ENCODE data around the gene SBF2.

DNA sequence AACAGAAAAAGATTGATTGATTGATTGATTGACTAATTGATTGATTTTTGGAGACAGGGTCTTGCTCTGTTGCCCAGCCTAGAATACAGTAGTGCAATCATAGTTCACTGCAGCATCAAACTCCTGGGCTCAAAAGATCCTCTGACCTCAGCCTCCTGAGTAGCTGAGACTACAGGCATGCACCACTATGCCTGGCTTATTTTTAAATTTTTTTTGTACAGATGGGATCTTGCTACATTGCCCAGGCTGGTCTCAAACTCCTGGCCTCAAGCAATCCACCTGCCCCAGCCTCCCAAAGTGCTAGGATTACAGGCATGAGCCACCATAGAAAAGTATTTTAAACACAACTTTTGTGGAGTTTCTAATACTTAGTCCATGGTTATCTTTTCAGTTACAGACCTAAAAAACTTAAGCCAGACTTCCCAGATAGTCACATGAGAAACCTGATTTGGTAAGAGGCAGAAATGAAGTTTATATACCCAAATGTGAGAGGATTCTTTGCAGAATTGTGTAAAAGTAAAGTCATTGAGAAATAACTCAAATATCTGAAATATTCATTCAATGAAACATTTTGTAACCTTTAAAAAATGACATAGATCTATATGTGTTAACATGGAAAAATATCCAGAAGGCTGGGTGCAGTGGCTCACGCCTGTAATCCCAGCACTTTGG is 443.7 kb downstream of the SBF2 start:
- TF ChIP-seq, protein P1, sequence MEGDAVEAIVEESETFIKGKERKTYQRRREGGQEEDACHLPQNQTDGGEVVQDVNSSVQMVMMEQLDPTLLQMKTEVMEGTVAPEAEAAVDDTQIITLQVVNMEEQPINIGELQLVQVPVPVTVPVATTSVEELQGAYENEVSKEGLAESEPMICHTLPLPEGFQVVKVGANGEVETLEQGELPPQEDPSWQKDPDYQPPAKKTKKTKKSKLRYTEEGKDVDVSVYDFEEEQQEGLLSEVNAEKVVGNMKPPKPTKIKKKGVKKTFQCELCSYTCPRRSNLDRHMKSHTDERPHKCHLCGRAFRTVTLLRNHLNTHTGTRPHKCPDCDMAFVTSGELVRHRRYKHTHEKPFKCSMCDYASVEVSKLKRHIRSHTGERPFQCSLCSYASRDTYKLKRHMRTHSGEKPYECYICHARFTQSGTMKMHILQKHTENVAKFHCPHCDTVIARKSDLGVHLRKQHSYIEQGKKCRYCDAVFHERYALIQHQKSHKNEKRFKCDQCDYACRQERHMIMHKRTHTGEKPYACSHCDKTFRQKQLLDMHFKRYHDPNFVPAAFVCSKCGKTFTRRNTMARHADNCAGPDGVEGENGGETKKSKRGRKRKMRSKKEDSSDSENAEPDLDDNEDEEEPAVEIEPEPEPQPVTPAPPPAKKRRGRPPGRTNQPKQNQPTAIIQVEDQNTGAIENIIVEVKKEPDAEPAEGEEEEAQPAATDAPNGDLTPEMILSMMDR (conservative IDR thresholded peaks at IDR 0.05): no peak
- TF ChIP-seq ZFX (IDR thresholded peaks at IDR 0.05): no peak

Measured in C4-2B (cell line).